HS-27A (cell line): ENCODE results near the gene IYD.
"Not testable (repeated sequence)": the region's sequence is repeated elsewhere in the genome, so short reads cannot be mapped to it uniquely, and the experiment has no call there.

Source experiments
- DNase-seq: peaks from one replicate; pipeline ENCODE4 v3.0.0-alpha.2; 2012; ENCODE audit warnings: low read depth, missing footprints

Gene IYD

DNA sequence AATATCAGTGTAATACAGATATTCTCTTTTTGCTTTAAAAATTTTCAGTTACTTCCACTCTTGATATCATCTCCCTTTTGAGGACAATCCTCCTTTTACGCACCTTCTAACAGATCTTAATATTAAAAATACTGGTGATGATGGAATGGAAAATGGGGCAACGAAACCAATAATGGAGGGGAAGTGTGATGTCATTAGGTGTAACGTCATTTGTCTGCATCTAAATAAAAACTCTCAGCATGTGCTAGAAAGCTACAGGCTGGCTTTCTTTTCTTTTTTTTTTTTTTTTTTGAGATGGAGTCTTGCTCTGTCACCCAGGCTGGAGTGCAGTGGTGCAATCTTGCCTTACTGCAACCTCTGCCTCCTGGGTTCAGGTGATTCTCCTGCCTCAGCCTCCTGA, 66.5 kb downstream of the IYD start:
- DNase-seq, result no peak

DNA sequence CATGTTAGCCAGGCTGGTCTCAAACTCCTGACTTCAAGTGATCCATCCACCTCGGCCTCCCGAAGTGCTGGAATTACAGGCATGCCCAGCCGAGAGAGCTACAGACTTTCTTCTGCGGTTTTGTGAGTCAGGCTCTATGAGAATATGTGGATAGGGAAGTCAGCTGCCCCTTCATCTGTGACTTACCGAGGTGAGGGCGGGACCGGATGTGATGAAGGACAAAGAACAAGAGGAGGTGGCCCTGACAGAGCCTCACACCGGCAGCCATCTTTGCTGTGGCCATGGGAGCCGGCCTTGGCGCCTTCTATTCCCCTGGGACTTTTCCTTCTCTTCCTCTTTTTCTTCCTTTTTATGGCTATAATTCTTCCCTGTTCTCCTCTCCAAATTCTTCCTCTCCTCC, 67.0 kb downstream of the IYD start:
- no peak for DNase-seq

DNA sequence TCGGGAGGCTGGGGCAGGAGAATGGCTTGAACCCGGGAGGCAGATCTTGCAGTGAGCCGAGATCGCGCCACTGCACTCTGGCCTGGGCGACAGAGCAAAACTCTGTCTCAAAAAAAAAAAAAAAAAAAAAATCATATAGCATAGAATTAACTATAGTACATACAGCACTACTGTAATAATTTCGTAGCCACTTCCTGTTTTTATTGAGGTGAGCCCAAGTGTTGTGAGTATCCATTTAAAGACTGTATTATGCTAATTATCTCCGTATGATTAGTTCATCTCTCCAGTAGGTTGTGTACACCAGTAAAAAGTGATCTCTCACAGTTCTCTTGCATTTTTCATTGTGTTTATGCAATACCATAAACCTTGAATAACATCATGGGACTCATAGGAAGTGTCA, 70.6 kb downstream of the IYD start:
- no peak for DNase-seq

DNA sequence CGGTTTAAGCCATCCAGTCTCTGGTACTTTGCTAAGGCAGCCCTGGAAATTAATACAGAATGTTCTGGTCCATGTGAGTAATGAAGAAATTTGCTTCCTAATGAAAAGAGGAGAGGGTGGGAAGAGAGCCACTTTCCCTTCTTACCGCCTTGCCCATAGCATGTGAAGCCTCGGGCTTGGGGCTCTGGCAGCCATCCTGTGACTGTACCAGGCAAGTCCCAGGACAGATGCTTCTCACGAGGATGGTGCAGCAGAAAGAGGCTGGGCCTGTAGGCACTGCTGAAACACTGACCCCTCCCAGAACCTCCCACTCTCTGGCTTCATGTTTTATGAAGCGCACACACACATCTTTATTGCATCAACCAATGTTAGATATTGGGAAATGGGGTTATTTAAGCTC, 74.8 kb downstream of the IYD start:
- DNase-seq, result no peak

DNA sequence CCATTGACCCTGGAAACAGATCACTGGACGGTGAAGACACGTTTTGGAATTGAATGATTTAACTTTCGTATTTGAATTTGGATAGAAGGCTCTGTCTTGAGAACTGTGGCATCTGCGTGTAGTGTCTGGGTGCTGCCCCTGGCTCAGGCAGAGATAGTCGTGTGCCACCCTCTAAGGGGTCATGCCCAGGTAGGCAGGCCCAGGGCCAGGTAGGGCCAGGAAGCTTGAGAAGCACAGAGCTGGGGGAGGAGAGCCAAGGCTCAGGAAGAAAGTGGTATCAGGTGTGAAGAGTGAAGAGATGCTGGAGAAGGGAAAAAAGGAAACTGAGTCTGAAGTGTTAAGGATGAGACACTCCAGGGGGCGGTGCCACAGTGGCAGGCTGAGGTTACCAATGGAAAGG, 75.5 kb downstream of the IYD start:
- DNase-seq, result no peak

DNA sequence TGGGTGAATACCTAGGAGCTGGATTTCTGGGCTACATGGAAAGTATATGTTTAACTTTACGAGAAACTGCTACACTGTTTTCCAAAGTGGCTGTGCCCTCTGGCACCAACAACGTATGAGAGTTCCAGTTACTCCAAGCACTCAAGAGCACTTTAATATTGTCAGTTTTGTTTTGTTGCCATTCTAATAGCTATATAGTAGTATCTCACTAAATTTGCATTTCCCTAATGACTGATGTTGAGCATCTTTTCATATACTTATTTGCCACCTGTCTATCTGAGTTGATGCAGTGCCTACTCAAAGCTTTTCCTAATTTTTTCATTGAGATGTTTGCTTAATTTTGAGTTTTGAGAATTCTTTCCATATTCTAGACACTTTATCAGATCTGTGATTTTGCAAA, 76.7 kb downstream of the IYD start:
- no peak for DNase-seq

DNA sequence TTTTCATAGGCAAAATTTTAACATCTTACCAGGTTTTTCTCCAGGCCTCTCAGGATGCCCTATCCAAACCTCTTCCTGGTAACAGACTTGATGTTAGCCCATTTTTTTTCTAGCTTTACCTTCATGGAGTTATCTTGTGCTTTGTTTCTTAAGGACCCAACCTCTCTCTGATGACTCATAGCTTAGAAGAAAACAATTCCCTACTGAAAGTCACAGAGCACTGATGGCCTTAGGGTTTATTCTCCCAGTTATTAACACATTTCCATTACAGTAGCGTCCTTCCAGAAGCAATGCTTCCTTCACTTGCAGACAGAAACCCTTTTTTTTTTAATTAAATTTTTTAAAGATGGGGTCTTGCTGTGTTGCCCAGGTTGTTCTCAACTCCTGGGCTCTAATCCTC, 79.4 kb downstream of the IYD start:
- DNase-seq, result no peak

DNA sequence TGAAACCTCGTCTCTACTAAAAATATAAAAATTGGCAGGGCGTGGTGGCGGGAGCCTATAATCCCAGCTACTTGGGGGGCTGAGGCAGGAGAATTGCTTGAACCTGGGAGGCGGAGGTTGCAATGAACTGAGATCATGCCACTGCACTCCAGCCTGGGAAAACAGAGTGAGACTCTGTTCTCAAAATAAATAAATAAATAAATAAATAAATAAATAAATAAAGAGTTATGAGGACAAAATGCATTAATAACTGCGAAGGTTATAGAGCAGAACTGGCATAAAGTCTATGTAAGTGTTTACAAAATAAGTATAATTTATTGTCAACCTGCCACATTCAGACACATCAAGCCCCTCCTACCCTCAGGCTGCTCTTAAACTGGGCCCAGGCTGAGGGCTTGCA, 80.2 kb downstream of the IYD start:
- DNase-seq, result not testable (repeated sequence)

DNA sequence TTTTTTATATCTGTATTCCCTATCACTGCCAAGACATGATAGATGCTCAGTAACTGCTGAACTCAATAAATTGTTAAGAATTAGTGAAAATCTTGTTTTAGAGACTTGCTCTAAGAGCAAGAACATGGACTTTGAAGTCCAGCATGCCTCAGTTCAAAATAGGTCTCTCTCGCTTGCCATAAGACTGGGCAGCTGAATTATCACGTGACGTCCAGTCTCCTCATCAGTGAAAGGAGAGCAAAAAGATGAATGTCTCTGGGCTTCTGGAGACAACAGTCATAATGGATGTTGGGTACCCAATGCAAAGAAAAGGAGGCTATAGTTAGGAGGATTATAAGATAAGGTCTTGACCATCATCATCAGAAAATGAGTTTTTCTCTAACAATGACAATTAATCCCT, 82.1 kb downstream of the IYD start:
- DNase-seq, result no peak

DNA sequence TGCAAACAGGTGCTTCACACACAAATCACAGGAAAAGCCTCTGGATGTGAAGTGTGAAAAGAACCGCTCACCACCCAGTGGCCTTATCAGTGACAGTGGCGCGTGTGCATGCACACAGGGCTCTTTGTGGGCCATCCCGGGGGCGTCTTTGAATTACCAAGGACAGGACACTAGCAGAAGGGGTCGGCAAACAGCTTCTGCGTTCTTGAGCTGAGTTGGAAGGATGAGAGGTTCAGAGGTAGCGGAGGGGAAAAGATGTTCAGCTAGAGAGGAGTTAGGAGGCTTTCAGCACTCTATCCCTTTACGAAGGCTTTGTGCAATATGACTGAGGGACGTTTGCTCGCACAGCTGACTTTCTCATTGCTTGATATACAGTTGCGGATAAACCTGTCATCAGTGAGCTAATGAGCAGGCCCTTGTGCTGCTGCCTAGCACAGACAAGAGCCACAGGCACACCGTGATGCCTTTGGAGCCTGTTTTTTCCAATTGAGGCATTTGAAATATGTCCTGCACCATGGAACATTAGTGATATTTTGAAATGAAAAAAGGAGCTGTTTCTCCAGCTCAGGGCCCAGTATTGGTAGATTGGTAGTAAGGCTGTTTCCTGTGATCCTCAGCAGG, 83.1 kb downstream of the IYD start:
- no peak for DNase-seq

DNA sequence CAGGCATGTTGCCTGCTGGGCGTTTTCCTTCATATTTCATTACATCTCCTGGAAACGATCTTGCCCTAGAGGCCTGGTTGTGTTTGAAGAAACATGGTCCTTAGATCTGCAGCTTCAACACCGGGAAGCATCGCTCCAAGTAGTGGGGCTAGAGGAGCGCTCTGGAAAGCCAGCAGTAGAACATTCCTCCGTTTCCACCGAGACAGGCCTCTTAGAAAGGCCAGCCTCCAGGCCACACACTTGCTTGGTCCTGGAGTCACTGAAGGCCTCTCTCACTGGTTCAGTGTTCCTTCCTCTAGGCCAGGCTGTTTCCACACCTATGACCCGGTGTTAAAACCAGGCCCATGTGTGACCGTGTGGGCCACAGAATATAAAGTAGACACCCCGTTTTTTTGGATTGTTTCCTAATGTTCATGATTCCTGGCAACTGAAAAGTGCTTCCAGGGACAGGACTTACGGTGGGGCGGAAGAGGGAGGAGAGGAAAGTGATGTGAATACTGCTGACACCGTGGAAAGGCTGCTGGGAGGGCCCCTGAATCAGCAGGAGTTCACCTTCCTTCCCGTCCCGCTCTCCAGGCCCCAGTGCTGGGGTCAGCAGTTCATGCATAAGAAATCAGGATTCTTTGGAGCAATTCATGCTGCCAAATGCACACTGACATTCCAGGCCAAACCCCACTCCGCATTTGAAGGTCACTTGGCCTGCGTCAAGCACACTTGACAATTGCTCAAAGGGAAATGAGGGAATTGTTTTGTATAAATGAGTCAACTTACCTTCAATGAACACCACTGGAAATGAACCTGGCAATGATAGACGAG, 83.8 kb downstream of the IYD start:
- no peak for DNase-seq

DNA sequence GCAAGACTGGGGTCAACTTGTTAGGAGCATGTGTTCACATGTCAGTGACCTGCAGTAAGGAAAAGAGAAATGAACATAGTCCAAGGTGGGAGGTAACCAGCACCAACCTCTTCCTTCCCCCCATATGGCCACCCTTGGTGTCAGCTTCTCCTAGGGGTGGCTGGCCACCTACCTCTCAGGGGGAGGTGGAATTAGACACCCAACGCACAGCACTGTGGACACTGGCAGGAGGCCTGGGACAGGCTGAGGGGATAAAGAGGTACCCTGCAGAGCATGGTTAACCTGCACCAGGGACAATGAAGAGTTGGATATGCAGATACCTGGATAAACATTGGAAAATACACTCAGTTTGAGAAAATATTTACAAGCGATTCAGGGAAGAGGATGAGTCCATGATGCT, 84.5 kb downstream of the IYD start:
- DNase-seq, result no peak
